K562 (cell line): ENCODE data around the gene TBRG4. TPM values are rescaled to one million over a fixed set of nuclear protein-coding genes. Genes with fewer than 3 reads are reported as not detected.
A peak's percentile ranks its signal among the peaks of the same experiment; 100 is the strongest.

ENCODE experiments used
- BRD9 ChIP-seq: fragments of 450-650 bp; IDR thresholded peaks from 2 replicates; pipeline ENCODE4 v1.6.1; 2018; ENCODE audit warnings: low read depth; ENCODE audit not compliant: partially characterized antibody
- COPS2 ChIP-seq: fragments of 450-650 bp; conservative IDR thresholded peaks from 2 replicates; pipeline ENCODE4 v1.6.1; 2016; ENCODE audit warnings: mild to moderate bottlenecking, moderate library complexity
- CREB1 ChIP-seq, 2 experiments: sonication (generic) in 1 of 2; formaldehyde crosslinking in 1 of 2; IDR thresholded peaks; 2 replicates each; pipeline versions ENCODE4 v1.6.1 to v1.8.0; 2012 to 2022; ENCODE audit warnings: inconsistent platforms in 1 of 2, mild to moderate bottlenecking in 1 of 2, missing genetic modification reagents in 1 of 2, moderate library complexity in 1 of 2
- EP300 ChIP-seq: IDR thresholded peaks from 2 replicates; pipeline ENCODE4 v1.6.1; 2012; ENCODE audit warnings: low read length, improper control_type of control experiment
- EP400 ChIP-seq: fragments of 450-650 bp; IDR thresholded peaks from 2 replicates; pipeline ENCODE4 v1.6.1; 2017; ENCODE audit warnings: antibody characterized with exemption, mild to moderate bottlenecking, moderate library complexity
- HNRNPLL ChIP-seq: fragments of 200-400 bp; formaldehyde crosslinking; IDR thresholded peaks from 2 replicates; pipeline ENCODE4 v1.6.1; 2017; ENCODE audit warnings: low read length, low read depth, mild to moderate bottlenecking; ENCODE audit not compliant: poor library complexity, severe bottlenecking
- MBD2 ChIP-seq: sonication (generic); IDR thresholded peaks from 2 replicates; pipeline ENCODE4 v1.6.1; 2016; ENCODE audit warnings: low read depth, borderline replicate concordance
- MEIS2 ChIP-seq: fragments of 450-650 bp; IDR thresholded peaks from 2 replicates; pipeline ENCODE4 v1.6.1; 2014; ENCODE audit warnings: mild to moderate bottlenecking; ENCODE audit not compliant: partially characterized antibody
- NFXL1 ChIP-seq: fragments of 450-650 bp; formaldehyde crosslinking; IDR thresholded peaks from 2 replicates; pipeline ENCODE4 v1.4.0; 2021; ENCODE audit warnings: mild to moderate bottlenecking
- SNRNP70 ChIP-seq: fragments of 200-400 bp; formaldehyde crosslinking; optimal IDR thresholded peaks from 2 replicates; pipeline ENCODE3; 2017; ENCODE audit warnings: low read depth, low read length
- STAT5A ChIP-seq: IDR thresholded peaks from 2 replicates; pipeline ENCODE4 v1.6.1; 2012; ENCODE audit warnings: low read length, inconsistent platforms, borderline replicate concordance
- TARDBP ChIP-seq: fragments of 450-650 bp; IDR thresholded peaks from 2 replicates; pipeline ENCODE4 v1.6.1; 2016
- polyA plus RNA-seq, 8 experiments: library from polyadenylated mRNA; depleted of rRNA in 4 of 8; stranded (reverse) in 5 of 8; unstranded in 3 of 8; fragments of >200 nt; fragmentation: Nextera tagmentation in 2 of 8; fragmentation: Illumina TruSeq in 1 of 8; extraction: Ambion mirVana in 2 of 8; extraction: Trizol in 1 of 8; gene quantifications; 2 replicates each; pipeline versions ENCODE4 v1.2.1 to v1.2.3, GENCODE V29; 2011 to 2014; ENCODE audit warnings: inconsistent platforms in 1 of 8, missing spikeins in 1 of 8
- total RNA-seq, 7 experiments: library from RNA; depleted of rRNA in 6 of 7; stranded (reverse); fragments of >200 nt in 6 of 7; fragmentation: Illumina TruSeq in 2 of 7; extraction: Trizol in 2 of 7; gene quantifications; 2 replicates each; pipeline versions ENCODE4 v1.2.1 to v1.2.3, GENCODE V29; 2011 to 2021; ENCODE audit warnings: low replicate concordance in 1 of 7
- TF ChIP-seq, protein P1 (sequence below): fragments of 450-650 bp; formaldehyde crosslinking; IDR thresholded peaks from 2 replicates; pipeline ENCODE4 v1.4.0; 2020; ENCODE audit warnings: mild to moderate bottlenecking, mixed read lengths
- TF ChIP-seq, protein P2 (sequence below): fragments of 450-650 bp; IDR thresholded peaks from 2 replicates; pipeline ENCODE4 v1.6.1; 2016
- TF ChIP-seq, protein P3 (sequence below): fragments of 200-800 bp; sonication (Bioruptor generic); IDR thresholded peaks from 2 replicates; pipeline ENCODE4 v1.6.1; 2016; ENCODE audit warnings: missing genetic modification characterization, missing compliant biosample characterization
- TF ChIP-seq, protein P4 (sequence below): sonication (generic); formaldehyde crosslinking; IDR thresholded peaks from 2 replicates; pipeline ENCODE4 v1.8.1; 2023; ENCODE audit warnings: mild to moderate bottlenecking, missing genetic modification reagents

Gene TBRG4
- total and polyA plus RNA-seq, 9 of the 15 experiments (the other 6 are each of a cell fraction or from before 2014, with no cell fraction given) = 11.2 to 322 (median 216) TPM

DNA sequence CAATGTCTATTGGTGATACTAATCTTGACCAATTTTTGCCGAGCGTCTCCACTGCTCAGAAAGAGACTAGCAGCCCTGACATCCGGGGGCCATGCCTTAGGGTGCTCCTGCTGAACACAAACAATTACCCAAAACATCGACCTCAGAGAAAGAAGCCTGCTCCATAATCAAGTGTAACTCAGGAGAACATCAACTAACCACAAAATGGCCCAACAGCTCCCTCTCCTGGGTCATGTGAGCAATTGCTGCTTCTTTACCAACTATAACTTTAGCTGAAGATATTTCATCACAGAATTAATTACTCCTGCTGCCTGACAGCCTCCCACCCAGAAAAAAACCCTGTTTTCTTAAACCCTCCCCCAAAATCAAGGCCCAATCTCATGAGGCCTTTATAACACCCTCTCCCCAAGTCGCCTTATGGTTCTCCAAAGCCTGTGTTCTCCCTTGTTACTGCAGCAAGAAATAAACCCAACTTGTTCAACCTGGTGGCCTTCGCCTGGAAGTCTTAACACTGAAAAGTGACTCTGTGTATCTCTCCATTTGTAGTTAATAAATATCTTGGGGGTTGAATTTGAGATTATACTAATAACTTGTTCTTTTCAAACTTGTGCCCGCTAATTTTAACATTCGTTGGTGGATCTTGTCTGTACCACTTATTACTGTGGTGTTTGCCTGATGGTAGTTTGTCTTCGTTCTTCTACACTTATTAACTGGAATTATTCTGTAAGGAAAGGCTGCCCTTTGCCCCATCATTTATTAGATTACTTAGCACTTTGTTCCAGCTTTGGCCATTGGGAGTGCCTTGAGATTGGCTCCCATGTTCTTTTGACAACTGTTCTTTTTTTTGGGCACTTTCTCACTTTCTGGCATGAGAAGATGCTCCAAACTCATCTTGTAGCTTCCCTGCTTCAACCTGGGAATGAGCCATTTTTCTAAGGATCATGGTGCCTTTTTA is 24.9 kb upstream of the TBRG4 start (continued):
- TF ChIP-seq CREB1 (IDR thresholded peaks at IDR 0.05) = no peak
- TF ChIP-seq CREB1 (CRISPR knock-in tag; IDR thresholded peaks at IDR 0.05) = no peak
- no peak for TF ChIP-seq COPS2
- TF ChIP-seq, protein P1, sequence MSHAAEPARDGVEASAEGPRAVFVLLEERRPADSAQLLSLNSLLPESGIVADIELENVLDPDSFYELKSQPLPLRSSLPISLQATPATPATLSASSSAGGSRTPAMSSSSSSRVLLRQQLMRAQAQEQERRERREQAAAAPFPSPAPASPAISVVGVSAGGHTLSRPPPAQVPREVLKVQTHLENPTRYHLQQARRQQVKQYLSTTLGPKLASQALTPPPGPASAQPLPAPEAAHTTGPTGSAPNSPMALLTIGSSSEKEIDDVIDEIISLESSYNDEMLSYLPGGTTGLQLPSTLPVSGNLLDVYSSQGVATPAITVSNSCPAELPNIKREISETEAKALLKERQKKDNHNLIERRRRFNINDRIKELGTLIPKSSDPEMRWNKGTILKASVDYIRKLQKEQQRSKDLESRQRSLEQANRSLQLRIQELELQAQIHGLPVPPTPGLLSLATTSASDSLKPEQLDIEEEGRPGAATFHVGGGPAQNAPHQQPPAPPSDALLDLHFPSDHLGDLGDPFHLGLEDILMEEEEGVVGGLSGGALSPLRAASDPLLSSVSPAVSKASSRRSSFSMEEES (CRISPR knock-in tag) = peak; percentile 27
- no peak for TF ChIP-seq TARDBP
- TF ChIP-seq, protein P2, sequence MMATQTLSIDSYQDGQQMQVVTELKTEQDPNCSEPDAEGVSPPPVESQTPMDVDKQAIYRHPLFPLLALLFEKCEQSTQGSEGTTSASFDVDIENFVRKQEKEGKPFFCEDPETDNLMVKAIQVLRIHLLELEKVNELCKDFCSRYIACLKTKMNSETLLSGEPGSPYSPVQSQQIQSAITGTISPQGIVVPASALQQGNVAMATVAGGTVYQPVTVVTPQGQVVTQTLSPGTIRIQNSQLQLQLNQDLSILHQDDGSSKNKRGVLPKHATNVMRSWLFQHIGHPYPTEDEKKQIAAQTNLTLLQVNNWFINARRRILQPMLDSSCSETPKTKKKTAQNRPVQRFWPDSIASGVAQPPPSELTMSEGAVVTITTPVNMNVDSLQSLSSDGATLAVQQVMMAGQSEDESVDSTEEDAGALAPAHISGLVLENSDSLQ = peak; percentile 39; the same call in 1 of the 2 replicates
- TF ChIP-seq BRD9 = no peak
- TF ChIP-seq HNRNPLL = no peak
- no peak for TF ChIP-seq MBD2
- TF ChIP-seq NFXL1 = no peak
- 0 out of 2 replicates have a peak, but pooled peaks have one; percentile 13 for TF ChIP-seq EP300
- TF ChIP-seq SNRNP70 = no peak
- no peak for TF ChIP-seq EP400
- TF ChIP-seq STAT5A = 0 out of 2 replicates have a peak, but pooled peaks have one; percentile 15
- TF ChIP-seq, protein P3, sequence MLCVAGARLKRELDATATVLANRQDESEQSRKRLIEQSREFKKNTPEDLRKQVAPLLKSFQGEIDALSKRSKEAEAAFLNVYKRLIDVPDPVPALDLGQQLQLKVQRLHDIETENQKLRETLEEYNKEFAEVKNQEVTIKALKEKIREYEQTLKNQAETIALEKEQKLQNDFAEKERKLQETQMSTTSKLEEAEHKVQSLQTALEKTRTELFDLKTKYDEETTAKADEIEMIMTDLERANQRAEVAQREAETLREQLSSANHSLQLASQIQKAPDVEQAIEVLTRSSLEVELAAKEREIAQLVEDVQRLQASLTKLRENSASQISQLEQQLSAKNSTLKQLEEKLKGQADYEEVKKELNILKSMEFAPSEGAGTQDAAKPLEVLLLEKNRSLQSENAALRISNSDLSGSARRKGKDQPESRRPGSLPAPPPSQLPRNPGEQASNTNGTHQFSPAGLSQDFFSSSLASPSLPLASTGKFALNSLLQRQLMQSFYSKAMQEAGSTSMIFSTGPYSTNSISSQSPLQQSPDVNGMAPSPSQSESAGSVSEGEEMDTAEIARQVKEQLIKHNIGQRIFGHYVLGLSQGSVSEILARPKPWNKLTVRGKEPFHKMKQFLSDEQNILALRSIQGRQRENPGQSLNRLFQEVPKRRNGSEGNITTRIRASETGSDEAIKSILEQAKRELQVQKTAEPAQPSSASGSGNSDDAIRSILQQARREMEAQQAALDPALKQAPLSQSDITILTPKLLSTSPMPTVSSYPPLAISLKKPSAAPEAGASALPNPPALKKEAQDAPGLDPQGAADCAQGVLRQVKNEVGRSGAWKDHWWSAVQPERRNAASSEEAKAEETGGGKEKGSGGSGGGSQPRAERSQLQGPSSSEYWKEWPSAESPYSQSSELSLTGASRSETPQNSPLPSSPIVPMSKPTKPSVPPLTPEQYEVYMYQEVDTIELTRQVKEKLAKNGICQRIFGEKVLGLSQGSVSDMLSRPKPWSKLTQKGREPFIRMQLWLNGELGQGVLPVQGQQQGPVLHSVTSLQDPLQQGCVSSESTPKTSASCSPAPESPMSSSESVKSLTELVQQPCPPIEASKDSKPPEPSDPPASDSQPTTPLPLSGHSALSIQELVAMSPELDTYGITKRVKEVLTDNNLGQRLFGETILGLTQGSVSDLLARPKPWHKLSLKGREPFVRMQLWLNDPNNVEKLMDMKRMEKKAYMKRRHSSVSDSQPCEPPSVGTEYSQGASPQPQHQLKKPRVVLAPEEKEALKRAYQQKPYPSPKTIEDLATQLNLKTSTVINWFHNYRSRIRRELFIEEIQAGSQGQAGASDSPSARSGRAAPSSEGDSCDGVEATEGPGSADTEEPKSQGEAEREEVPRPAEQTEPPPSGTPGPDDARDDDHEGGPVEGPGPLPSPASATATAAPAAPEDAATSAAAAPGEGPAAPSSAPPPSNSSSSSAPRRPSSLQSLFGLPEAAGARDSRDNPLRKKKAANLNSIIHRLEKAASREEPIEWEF (CRISPR knock-in tag) = no peak
- TF ChIP-seq, protein P4, sequence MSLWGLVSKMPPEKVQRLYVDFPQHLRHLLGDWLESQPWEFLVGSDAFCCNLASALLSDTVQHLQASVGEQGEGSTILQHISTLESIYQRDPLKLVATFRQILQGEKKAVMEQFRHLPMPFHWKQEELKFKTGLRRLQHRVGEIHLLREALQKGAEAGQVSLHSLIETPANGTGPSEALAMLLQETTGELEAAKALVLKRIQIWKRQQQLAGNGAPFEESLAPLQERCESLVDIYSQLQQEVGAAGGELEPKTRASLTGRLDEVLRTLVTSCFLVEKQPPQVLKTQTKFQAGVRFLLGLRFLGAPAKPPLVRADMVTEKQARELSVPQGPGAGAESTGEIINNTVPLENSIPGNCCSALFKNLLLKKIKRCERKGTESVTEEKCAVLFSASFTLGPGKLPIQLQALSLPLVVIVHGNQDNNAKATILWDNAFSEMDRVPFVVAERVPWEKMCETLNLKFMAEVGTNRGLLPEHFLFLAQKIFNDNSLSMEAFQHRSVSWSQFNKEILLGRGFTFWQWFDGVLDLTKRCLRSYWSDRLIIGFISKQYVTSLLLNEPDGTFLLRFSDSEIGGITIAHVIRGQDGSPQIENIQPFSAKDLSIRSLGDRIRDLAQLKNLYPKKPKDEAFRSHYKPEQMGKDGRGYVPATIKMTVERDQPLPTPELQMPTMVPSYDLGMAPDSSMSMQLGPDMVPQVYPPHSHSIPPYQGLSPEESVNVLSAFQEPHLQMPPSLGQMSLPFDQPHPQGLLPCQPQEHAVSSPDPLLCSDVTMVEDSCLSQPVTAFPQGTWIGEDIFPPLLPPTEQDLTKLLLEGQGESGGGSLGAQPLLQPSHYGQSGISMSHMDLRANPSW = no peak
- TF ChIP-seq MEIS2 = peak; percentile 58
